Measurements from ENCODE around the gene RPL13. TPM values are rescaled to one million over a fixed set of nuclear protein-coding genes. Genes with fewer than 3 reads are reported as not detected.

RPL13 gene
- total RNA-seq, 4 donors from 2014 or later, result 3,143 to 7,972 (median 4,864) TPM

DNA sequence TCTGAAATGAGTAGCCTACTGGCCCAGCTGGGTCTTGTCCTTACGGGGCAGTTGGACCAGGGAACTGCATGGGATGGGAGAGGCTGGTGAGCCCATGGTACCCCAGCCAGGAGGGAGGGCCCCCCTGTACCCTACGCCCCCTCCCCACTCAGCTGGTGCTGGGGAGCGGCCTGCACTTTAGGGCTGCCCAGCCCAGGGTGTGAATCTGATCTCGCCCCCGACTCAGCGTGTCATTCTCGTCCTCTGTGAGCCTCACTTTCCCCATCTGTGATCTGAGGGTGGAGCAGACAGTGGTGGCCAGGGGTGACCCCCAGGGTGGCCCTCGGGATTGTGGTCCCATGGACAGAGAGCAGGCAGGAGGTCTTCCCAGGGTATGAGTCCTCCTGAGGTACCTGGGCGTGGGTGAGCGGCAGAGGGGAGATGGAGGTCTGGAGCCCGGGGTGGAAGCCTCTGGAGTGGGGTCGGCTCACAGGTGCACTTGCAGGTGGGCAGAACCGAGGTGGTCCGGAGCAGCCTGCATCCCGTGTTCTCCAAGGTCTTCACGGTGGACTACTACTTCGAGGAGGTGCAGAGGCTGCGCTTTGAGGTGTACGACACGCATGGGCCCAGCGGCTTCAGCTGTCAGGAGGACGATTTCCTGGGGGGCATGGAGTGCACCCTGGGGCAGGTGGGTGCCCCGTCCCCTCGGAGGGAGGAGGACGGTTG lies 16.7 kb downstream of the RPL13 start:
- Histone ChIP-seq H3K4me1 (peaks cover 23 to 42% (median 23%) of the 10 kb centered on the region in 3 donors), H3K27ac (no peak overlapping the region), H3K4me3 (no peak overlapping the region), H3K27me3 (peaks cover 7 to 55% (median 11%) of the 10 kb centered on the region in 4 donors), H3K9me3 (no peaks in the 10 kb centered on the region), H3K36me3 (no peaks in the 10 kb centered on the region)
- no peak for TF ChIP-seq POLR2A (IDR thresholded peaks at IDR 0.05)
- TF ChIP-seq, protein P1, sequence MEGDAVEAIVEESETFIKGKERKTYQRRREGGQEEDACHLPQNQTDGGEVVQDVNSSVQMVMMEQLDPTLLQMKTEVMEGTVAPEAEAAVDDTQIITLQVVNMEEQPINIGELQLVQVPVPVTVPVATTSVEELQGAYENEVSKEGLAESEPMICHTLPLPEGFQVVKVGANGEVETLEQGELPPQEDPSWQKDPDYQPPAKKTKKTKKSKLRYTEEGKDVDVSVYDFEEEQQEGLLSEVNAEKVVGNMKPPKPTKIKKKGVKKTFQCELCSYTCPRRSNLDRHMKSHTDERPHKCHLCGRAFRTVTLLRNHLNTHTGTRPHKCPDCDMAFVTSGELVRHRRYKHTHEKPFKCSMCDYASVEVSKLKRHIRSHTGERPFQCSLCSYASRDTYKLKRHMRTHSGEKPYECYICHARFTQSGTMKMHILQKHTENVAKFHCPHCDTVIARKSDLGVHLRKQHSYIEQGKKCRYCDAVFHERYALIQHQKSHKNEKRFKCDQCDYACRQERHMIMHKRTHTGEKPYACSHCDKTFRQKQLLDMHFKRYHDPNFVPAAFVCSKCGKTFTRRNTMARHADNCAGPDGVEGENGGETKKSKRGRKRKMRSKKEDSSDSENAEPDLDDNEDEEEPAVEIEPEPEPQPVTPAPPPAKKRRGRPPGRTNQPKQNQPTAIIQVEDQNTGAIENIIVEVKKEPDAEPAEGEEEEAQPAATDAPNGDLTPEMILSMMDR (IDR thresholded peaks at IDR 0.05), result no peak
- WGBS, 2 donors, result 87 to 92% methylated on average over 11 to 14 of the region's 25 CpGs
- no peak for DNase-seq
- intact Hi-C loops (cut with DNase I), result no loop called here

DNA sequence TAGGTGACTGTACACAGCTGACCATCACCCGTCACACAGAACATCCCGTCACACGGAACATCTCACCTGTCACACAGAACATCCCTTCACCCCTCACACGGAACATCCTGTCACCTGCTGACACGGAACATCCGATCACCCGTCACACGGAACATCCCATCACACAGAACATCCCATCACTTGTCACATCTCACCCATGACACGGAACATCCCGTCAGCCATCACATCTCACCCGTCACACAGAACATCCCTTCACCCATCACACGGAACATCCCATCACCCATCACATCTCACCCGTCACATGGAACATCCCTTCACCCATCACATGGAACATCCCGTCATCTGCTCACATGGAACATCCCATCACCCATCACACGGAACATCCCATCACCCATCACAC lies 18.9 kb downstream of the RPL13 start:
- no peak overlapping the region for H3K4me3 ChIP-seq
- H3K36me3 ChIP-seq, result no peaks in the 10 kb centered on the region
- no peak overlapping the region for H3K27ac ChIP-seq
- H3K4me1 ChIP-seq, result peaks cover 20 to 46% (median 30%) of the 10 kb centered on the region in 3 donors
- no peak for TF ChIP-seq POLR2A (IDR thresholded peaks at IDR 0.05)
- TF ChIP-seq, protein P1 (IDR thresholded peaks at IDR 0.05), result no peak
- peaks cover 7 to 33% (median 8%) of the 10 kb centered on the region in 4 donors for H3K27me3 ChIP-seq
- H3K9me3 ChIP-seq, result no peaks in the 10 kb centered on the region
- DNase-seq, result no peak
- intact Hi-C loops (cut with DNase I), result no loop called here
- 87 to 91% methylated on average over 15 of the region's 15 CpGs for WGBS, 2 donors

DNA sequence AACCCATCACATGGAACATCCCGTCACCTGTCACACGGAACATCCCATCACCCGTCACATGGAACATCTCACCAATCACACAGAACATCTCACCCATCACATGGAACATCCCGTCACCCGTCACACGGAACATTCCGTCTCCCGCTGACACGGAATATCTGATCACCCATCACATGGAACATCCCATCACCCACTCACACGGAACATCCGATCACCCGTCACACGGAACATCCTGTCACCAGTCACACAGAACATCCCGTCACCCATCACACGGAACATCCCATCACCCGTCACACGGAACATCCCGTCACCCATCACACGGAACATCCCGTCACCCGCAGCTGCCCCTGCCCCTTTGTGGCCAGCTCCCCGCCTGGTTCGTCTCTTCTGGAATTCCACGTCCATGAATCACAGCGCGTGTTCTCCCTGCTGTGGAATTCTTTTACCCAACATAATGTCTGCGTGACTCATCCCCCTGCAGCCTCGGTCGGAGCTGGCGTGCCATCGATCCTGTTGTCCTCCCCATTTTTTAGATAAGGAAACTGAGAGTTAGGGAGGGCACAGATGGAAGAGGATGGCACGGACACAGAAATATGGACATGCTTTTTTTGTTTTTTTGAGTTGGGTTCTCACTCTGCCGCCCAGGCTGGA lies 20.7 kb downstream of the RPL13 start:
- intact Hi-C loops (cut with DNase I), result no loop called here
- WGBS, 2 donors, result 72 to 74% methylated on average over 32 of the region's 33 CpGs
- peak overlapping the region in 1 of 4 donors; percentile 72 for H3K27ac ChIP-seq
- TF ChIP-seq, protein P1 (IDR thresholded peaks at IDR 0.05), result no peak
- no peak for TF ChIP-seq POLR2A (IDR thresholded peaks at IDR 0.05)
- H3K9me3 ChIP-seq, result no peaks in the 10 kb centered on the region
- H3K4me1 ChIP-seq, result peaks cover 2 to 28% (median 18%) of the 10 kb centered on the region in 3 donors
- no peak for DNase-seq
- no peaks in the 10 kb centered on the region for H3K36me3 ChIP-seq
- peaks cover 0 to 15% (median 1%) of the 10 kb centered on the region in 4 donors for H3K27me3 ChIP-seq
- no peak overlapping the region for H3K4me3 ChIP-seq

DNA sequence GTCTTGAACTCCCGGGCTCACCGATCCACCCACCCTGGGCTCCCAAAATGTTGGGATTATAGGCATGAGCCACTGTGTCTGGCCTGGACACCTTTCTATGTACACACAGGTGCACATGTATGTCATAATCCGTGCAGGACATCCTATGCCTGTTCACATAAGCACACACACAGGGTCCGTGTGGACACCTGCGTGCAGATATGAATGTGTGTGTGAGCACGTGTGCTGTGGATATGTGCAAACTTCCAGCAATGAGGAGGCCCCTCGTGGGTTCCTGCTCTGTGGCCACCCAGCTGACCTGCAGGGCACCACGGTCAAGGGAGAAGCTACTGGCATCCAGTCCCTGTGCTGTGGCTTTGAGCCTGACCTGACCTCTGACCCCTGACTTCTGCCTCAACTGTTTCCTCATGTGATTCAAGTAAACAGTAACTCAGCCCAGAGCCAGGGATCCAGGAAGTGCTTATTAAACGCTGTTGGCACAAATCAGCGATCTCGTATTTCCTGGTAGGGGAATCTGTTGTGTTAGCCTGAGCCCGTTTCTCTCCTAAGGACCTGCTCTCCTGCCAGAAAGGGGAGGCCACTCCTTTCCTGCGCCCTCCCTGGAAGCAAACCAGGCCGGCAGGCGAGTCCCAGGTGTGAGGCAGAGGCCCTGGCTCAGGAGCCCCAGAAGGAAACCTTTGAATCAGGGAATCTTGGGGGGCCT lies 21.5 kb downstream of the RPL13 start:
- H3K4me1 ChIP-seq, result peaks cover 0 to 22% (median 17%) of the 10 kb centered on the region in 3 donors
- H3K4me3 ChIP-seq, result no peak overlapping the region
- peaks cover 0 to 7% (median 0%) of the 10 kb centered on the region in 4 donors for H3K27me3 ChIP-seq
- intact Hi-C loops (cut with DNase I), result no loop called here
- no peak for TF ChIP-seq POLR2A (IDR thresholded peaks at IDR 0.05)
- TF ChIP-seq, protein P1 (IDR thresholded peaks at IDR 0.05), result no peak
- peak overlapping the region; percentile 51 to 75 (median 72) for H3K27ac ChIP-seq
- WGBS, 2 donors, result 45 to 90% methylated on average over 3 to 13 of the region's 15 CpGs
- no peaks in the 10 kb centered on the region for H3K9me3 ChIP-seq
- DNase-seq, result no peak
- H3K36me3 ChIP-seq, result no peaks in the 10 kb centered on the region

All from esophagus squamous epithelium (tissue), 5 donors.